Stimulated activated CD8-positive, alpha-beta memory T cell treated with anti-CD3 and anti-CD28 coated beads, Interleukin-15, amount 100 ng/mL, for 24 hours (primary cell): ENCODE measurements around the gene SERPINH1.
A peak's percentile ranks its signal among the peaks of the same experiment; 100 is the strongest.

Experiments used
- DNase-seq: peaks from one replicate; pipeline ENCODE4 v3.0.0-alpha.2; 2020; ENCODE audit warnings: low read depth

Gene SERPINH1

GRCh38 chr11:75532200-75533048 lies 29.6 kb upstream of the SERPINH1 start:
- peak; percentile 62 for DNase-seq

- DNase-seq = no peak
Observed at GRCh38 chr11:75533896-75534258, 28.2 kb upstream of the SERPINH1 start.

DNA sequence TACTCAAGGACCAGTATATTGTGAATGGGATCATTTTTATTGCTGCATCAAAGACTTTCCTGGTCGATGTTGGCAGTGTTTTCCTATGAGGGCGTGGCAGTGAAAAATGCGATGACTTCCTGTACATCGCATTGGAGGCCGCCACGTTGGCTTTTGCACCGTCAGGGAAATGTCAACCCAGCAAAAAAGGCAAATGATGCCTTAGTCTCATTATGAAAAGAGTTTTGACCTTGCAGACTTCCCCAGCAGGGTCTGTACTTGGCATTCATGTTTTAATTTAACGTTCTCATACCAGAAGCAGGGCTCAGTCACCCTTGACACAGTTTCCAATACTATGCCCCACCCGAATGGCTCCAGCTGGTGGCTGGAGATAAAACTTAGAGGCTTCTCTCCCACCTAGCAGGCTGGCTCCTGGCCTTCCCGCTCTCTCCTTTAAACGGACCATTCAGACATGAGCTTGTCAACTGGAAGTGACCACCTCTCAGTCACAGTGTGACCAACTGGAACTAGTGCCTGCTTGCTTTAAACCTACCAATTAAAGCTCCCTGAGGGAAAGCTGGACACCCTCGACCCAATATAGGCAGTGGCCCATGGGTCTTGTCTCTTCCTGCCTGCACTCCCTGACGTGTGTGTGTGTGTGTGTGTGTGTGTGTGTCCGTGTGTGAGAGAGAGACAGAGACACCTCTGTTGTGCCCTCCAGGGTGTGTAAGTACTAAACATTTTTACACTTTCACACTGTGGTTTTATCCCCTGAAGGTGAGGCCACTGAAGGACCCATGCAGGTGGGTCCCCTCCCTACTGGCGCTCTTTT lies 27.6 kb upstream of the SERPINH1 start:
- DNase-seq = no peak

GRCh38 chr11:75535071-75535470 lies 27.0 kb upstream of the SERPINH1 start:
- DNase-seq = no peak

- DNase-seq = no peak
Observed at GRCh38 chr11:75536786-75537641, 25.0 kb upstream of the SERPINH1 start.

DNA sequence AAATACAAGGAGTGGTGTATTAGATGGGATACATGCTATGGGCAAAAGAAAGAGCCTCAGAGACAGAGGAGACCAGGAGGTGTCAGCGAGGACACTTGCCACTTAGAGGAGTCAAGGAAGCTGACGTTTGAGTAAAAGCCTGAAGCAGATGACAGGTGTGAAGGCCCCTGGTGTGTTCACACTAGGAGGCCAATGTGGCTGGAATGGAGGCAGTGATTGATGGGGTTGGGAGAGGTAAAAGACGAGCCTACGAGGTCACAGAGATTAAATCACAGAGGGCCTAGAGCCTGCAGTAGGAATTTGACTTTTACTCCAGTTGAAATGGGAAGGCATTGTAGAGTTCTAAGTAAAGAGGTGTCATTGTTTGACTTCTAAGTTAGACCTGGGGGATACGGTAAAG lies 24.3 kb upstream of the SERPINH1 start:
- DNase-seq = no peak

GRCh38 chr11:75538150-75538942 lies 23.7 kb upstream of the SERPINH1 start:
- no peak for DNase-seq

DNA sequence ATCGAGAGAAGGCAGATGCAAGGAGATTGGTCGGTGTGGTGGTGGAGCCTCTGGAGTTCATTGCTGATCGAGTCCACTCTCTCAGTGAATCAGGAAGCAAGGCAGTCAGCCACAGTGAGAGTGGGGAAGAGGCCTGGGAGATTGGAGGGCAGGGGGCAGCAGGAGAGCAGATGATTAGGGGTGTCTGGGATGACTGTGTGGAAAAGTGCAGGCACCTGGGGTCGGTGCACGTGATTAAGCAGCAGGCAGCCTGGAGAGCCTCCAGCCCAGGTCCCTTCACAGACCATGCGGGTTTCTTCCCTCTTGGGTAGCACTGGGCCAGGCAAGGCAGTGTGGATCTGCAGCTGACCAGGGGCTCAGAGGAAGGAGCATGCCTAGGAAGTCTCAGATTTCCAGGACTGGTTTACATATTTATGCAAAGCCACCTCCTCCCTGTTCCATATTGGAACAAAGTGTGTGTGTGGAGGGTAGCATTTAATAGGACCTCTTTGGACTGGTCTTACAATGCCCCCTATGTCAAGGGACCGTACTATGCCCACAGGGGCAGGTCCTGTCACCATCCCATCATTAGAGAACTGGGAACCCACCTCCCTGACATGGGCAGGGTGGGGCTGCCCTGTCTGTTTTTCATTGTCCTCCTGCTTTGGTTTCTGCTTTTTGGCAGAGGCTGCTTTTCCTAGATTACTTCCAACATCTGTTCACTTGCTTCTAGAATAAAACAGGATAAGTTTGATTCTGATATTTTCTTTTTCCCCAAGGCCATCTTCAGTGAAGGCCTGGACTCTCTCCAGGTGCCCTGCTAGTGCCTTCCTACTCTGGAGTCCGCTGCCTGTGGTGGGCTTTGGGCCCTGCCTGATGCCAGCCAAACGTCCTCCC lies 22.4 kb upstream of the SERPINH1 start:
- no peak for DNase-seq

- DNase-seq = no peak
Observed at GRCh38 chr11:75541193-75542087, 20.6 kb upstream of the SERPINH1 start.

- DNase-seq = no peak
Observed at GRCh38 chr11:75542088-75542438, 20.0 kb upstream of the SERPINH1 start.

GRCh38 chr11:75543806-75544205 lies 18.2 kb upstream of the SERPINH1 start:
- DNase-seq = no peak

- DNase-seq = no peak
Observed at GRCh38 chr11:75547177-75547576, 14.9 kb upstream of the SERPINH1 start.

- DNase-seq = no peak
Observed at GRCh38 chr11:75547617-75548058, 14.4 kb upstream of the SERPINH1 start.

DNA sequence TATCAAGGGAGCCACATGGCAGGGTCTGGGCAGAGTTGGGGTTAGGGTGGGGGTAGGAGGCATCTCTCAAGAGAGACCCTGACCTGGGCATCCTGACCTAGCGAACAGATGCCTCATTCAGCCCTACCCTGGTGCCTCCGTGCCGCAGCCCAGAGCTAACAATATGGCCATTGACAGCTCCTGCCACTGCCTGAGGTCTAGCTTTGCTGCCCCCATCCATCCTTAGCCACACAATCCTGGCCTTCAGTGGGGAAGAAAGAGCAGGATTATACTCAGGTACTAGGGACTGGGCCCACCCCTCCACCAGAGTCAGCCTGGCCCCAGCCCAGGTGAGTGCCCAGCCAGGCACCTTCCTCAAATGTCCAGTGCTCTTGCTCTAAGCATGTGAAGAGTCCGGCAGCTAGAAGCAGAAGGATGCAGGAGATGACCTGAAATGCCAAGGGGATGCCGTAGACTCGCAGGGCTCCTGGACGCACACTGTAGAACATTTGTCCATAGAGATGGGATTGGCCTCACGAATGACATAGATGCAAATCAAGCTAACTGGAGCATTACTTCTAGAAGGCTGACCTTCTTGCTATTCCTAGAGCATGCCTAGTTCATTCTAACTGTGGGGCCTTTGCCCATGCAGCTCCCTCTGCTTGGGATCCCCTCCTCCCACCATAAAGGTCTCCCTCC lies 13.3 kb upstream of the SERPINH1 start:
- no peak for DNase-seq

- no peak for DNase-seq
Observed at GRCh38 chr11:75549370-75549958, 12.6 kb upstream of the SERPINH1 start.

DNA sequence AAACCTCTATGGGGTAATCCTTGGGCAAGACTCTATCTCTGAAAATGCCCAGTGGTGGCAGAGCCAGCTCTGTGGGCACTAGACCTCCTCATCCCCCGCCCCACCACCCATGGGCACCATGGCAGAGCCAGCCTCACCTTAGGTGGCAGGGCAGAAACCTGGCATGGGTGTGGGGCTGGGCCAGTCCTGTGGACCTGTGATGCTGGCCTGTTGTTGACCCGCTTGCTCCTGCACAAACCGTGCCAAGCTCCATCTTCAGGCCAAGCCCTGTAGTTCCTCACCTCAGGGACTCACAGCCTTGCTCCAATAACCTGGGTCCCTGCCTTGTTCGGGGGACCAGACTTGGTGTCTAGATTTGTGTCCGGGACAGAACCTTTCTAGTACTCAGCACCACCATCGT lies 8.9 kb upstream of the SERPINH1 start:
- DNase-seq = no peak

GRCh38 chr11:75553889-75554257 lies 8.2 kb upstream of the SERPINH1 start:
- no peak for DNase-seq

GRCh38 chr11:75554258-75555022 lies 7.6 kb upstream of the SERPINH1 start:
- DNase-seq = no peak
